ENCODE results near the gene MTG2.

Gene MTG2

GRCh38 chr20:62163485-62163865 is 19.4 kb upstream of the MTG2 start:
- no peak for DNase-seq (ENCODE audit: low read depth)

GRCh38 chr20:62163986-62164762 is 18.7 kb upstream of the MTG2 start:
- DNase-seq (ENCODE audit: low read depth): no peak

GRCh38 chr20:62164879-62165761 is 17.7 kb upstream of the MTG2 start:
- no peak for DNase-seq (ENCODE audit: low read depth)

- DNase-seq (ENCODE audit: low read depth): no peak
Observed at GRCh38 chr20:62165762-62166399, 16.9 kb upstream of the MTG2 start.

GRCh38 chr20:62167474-62167873 is 15.4 kb upstream of the MTG2 start:
- no peak for DNase-seq (ENCODE audit: low read depth)

GRCh38 chr20:62168061-62168460 is 14.8 kb upstream of the MTG2 start:
- no peak for DNase-seq (ENCODE audit: low read depth)

GRCh38 chr20:62168890-62169435 is 13.9 kb upstream of the MTG2 start:
- DNase-seq (ENCODE audit: low read depth): no peak

- no peak for DNase-seq (ENCODE audit: low read depth)
Observed at GRCh38 chr20:62170536-62170935, 12.3 kb upstream of the MTG2 start.

GRCh38 chr20:62171245-62171644 is 11.6 kb upstream of the MTG2 start:
- DNase-seq (ENCODE audit: low read depth): no peak

- DNase-seq (ENCODE audit: low read depth): no peak
Observed at GRCh38 chr20:62172666-62173065, 10.2 kb upstream of the MTG2 start.

- no peak for DNase-seq (ENCODE audit: low read depth)
Observed at GRCh38 chr20:62174021-62174804, 8.6 kb upstream of the MTG2 start.

- DNase-seq (ENCODE audit: low read depth): no peak
Observed at GRCh38 chr20:62174870-62175624, 7.8 kb upstream of the MTG2 start.

GRCh38 chr20:62175711-62176110 is 7.1 kb upstream of the MTG2 start:
- DNase-seq (ENCODE audit: low read depth): no peak

- no peak for DNase-seq (ENCODE audit: low read depth)
Observed at GRCh38 chr20:62176866-62177265, 6.0 kb upstream of the MTG2 start.

- no peak for DNase-seq (ENCODE audit: low read depth)
Observed at GRCh38 chr20:62177307-62177706, 5.5 kb upstream of the MTG2 start.

- DNase-seq (ENCODE audit: low read depth): no peak
Observed at GRCh38 chr20:62178316-62179161, 4.3 kb upstream of the MTG2 start.

- no peak for DNase-seq (ENCODE audit: low read depth)
Observed at GRCh38 chr20:62179162-62179504, 3.7 kb upstream of the MTG2 start.

- DNase-seq (ENCODE audit: low read depth): no peak
Observed at GRCh38 chr20:62181808-62182207, 1.0 kb upstream of the MTG2 start.

- DNase-seq (ENCODE audit: low read depth): no peak
Observed at GRCh38 chr20:62183426-62184142, 756 bp downstream of the MTG2 start.

GRCh38 chr20:62186096-62186426 is 3.2 kb downstream of the MTG2 start:
- no peak for DNase-seq (ENCODE audit: low read depth)
